ENCODE measurements around the gene RALB. TPM values are rescaled to one million over a fixed set of nuclear protein-coding genes. Genes with fewer than 3 reads are reported as not detected.

RALB gene
- total RNA-seq, 4 donors from 2014 or later, result 41.5 to 59.1 (median 54.4) TPM

DNA sequence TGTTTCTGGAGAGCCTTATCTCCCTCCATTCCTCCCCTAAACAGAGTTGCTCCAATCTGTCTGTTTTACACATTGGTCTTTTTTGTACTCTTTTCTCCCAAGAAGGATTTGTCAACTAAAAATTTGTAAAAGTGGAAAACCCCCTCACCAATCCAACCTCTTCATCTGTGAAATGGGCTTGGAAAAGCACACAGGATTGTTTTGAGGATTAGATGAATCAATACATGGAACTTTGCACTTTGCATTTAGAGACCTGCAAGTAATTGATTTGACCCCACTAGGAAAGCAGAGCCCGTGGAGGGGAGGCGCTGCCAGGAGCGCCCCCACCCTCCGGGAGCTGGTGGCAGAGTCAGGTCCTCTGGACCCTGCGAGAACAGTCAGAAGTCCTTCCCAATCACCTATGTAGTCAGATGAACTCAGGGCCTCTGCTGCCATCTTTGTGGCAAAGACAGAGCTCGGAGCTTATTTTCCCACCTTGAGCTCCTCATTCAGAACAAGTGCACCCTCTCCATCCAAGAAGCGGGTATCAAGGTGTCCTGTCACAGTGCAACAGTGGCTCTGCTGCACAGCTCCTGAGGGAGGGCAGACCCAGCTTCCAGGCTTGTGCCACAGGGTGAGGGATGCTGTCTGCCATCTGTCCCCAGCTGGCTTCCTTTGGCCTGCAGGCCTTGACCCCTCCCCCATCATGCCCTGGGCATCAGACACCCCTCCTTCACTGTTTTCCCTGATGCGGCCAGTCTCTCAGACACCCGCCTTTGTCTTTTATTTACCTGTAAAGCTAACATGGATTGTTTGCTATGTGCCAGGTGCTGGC is 27.7 kb upstream of the RALB start:
- H3K27ac ChIP-seq (replicated peaks in 1 of 4), result no peak overlapping the region
- DNase-seq (ENCODE audit: extremely low spot score), result no peak
- H3K9me3 ChIP-seq, result peaks cover 0 to 6% (median 0%) of the 10 kb centered on the region in 4 donors
- intact Hi-C loops (cut with DNase I), result loop anchor here (10.0 kb wide), 2 partner anchors 90 to 210 kb away; partner anchors contain the start of gene EPB41L5
- no peaks in the 10 kb centered on the region for H3K27me3 ChIP-seq
- 100% methylated on average over 4 of the region's 9 CpGs for WGBS
- TF ChIP-seq POLR2AphosphoS5 (IDR thresholded peaks at IDR 0.05), result no peak
- TF ChIP-seq POLR2A (IDR thresholded peaks at IDR 0.05; ENCODE audit: low read depth), result no peak
- TF ChIP-seq, protein P1, sequence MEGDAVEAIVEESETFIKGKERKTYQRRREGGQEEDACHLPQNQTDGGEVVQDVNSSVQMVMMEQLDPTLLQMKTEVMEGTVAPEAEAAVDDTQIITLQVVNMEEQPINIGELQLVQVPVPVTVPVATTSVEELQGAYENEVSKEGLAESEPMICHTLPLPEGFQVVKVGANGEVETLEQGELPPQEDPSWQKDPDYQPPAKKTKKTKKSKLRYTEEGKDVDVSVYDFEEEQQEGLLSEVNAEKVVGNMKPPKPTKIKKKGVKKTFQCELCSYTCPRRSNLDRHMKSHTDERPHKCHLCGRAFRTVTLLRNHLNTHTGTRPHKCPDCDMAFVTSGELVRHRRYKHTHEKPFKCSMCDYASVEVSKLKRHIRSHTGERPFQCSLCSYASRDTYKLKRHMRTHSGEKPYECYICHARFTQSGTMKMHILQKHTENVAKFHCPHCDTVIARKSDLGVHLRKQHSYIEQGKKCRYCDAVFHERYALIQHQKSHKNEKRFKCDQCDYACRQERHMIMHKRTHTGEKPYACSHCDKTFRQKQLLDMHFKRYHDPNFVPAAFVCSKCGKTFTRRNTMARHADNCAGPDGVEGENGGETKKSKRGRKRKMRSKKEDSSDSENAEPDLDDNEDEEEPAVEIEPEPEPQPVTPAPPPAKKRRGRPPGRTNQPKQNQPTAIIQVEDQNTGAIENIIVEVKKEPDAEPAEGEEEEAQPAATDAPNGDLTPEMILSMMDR (IDR thresholded peaks at IDR 0.05), result no peak
- H3K4me1 ChIP-seq, result peaks cover 24 to 50% (median 45%) of the 10 kb centered on the region in 4 donors
- peaks cover 0 to 11% (median 0%) of the 10 kb centered on the region in 4 donors for H3K36me3 ChIP-seq
- H3K4me3 ChIP-seq, result no peak overlapping the region

DNA sequence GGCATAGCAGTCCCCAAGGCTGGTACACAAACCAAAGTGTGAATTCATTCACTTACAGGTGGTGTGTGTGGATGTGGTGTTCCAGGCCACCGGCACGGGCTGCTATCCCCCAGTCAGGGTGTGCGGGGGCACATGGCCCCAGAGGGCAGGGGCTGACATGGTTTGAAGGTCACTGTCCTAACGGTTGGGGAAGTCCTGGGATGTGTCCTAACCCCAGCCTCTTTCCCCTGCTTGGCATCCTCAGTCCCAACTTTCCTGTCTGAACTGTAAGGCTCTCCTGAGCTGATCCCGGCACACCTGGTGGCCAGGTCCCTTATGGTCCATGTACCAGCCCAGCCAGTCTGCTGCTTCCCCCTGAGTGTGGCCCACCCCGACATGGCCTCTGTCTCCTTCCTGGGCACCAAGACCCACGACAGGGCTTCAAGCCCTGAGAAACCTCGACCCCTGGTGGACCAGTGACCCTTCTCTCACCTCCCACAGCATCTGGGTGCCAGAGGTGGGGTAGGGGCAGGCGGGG is 27.0 kb upstream of the RALB start:
- Histone ChIP-seq H3K27me3 (no peaks in the 10 kb centered on the region), H3K4me3 (no peak overlapping the region), H3K27ac (replicated peaks in 1 of 4) (no peak overlapping the region), H3K36me3 (peaks cover 0 to 4% (median 0%) of the 10 kb centered on the region in 4 donors), H3K9me3 (peaks cover 0 to 6% (median 0%) of the 10 kb centered on the region in 4 donors), H3K4me1 (peaks cover 24 to 44% (median 42%) of the 10 kb centered on the region in 4 donors)
- intact Hi-C loops (cut with DNase I), result loop anchor here (10.0 kb wide), 2 partner anchors 89 to 211 kb away; partner anchors contain the start of gene EPB41L5
- TF ChIP-seq POLR2AphosphoS5 (IDR thresholded peaks at IDR 0.05), result no peak
- no peak for TF ChIP-seq POLR2A (IDR thresholded peaks at IDR 0.05; ENCODE audit: low read depth)
- TF ChIP-seq, protein P1 (IDR thresholded peaks at IDR 0.05), result no peak
- no peak for TF ChIP-seq EP300 (IDR thresholded peaks at IDR 0.05)
- DNase-seq (ENCODE audit: extremely low spot score), result no peak
- 94% methylated on average over 8 of the region's 9 CpGs for WGBS

DNA sequence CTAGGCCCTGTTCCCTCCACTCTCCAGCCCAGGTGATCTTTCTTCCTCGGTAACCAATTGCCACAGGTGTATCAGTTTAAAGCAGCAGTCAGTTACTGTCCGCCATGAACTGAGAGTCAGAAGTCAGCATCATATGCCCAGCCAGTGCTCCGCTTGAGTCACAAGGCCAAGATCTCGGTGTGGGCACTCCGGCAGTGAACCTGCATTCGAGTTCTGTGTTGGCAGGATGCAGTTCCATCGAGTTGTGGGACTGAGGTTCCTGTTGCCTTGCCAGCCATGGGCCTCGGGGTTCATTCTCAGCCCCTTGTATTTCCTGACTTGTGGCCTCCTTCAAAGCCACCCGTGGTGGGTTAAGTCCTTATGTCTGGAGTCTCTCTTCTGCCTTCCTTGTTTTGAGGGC is 26.3 kb upstream of the RALB start:
- no peak overlapping the region for H3K4me3 ChIP-seq
- H3K36me3 ChIP-seq, result no peaks in the 10 kb centered on the region
- no peak overlapping the region for H3K27ac ChIP-seq (replicated peaks in 1 of 4)
- intact Hi-C loops (cut with DNase I), result loop anchor here (10.0 kb wide), 2 partner anchors 88 to 212 kb away; partner anchors contain the start of gene EPB41L5
- DNase-seq (ENCODE audit: extremely low spot score), result no peak
- H3K4me1 ChIP-seq, result peaks cover 21 to 40% (median 35%) of the 10 kb centered on the region in 4 donors
- TF ChIP-seq, protein P1 (IDR thresholded peaks at IDR 0.05), result no peak
- TF ChIP-seq POLR2AphosphoS5 (IDR thresholded peaks at IDR 0.05) (no peak), EP300 (IDR thresholded peaks at IDR 0.05) (no peak), POLR2A (IDR thresholded peaks at IDR 0.05; ENCODE audit: low read depth) (no peak)
- WGBS, result 100% methylated on average over 4 of the region's 9 CpGs
- H3K9me3 ChIP-seq, result peaks cover 0 to 6% (median 0%) of the 10 kb centered on the region in 4 donors
- no peaks in the 10 kb centered on the region for H3K27me3 ChIP-seq

DNA sequence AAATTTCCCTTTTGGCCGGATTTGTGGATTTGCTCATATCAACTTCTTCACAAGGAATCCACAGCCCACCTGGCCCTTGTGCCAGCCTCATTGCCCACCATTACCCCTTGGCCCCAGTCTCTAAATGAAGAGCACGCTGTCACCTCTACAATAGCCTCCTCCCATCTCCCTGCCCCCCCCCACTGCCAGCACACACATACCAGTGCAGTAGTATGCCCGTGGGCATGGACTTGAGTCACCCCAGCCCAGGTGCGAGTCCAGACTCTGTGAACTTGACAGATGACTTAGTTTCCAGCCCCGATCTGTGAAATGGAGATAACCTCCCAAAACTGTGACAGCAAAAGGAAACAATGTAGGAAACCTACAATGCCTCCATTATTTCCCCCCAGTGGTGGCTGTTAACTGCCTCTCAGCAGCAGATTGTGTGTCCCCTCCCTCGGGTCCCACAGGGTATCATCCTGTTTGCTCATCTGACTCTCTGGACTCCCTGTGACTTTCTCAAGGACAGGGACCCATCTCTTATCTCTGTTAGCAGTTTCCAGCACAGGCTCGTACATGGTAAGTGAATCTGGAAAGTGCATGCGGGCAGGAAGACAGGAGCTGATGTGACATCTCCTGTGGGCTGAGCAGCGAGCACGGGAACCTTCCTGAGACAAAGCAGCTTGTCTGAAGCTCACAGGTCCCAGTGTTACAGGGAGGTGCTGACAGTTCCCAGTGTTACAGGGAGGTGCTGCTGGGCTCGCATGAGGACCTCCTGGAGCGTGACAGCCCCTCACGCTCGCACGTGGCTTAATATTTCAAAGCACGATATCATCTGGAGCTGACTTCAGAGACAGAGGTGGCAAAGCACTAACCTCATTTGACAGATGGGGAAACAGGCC is 25.3 kb upstream of the RALB start:
- WGBS, result 85% methylated on average over 12 of the region's 16 CpGs
- Histone ChIP-seq H3K9me3 (peaks cover 0 to 6% (median 0%) of the 10 kb centered on the region in 4 donors), H3K4me3 (no peak overlapping the region), H3K27me3 (no peaks in the 10 kb centered on the region), H3K27ac (replicated peaks in 1 of 4) (no peak overlapping the region), H3K4me1 (peaks cover 14 to 36% (median 27%) of the 10 kb centered on the region in 4 donors), H3K36me3 (no peaks in the 10 kb centered on the region)
- TF ChIP-seq POLR2AphosphoS5 (IDR thresholded peaks at IDR 0.05), result no peak
- no peak for TF ChIP-seq EP300 (IDR thresholded peaks at IDR 0.05)
- TF ChIP-seq POLR2A (IDR thresholded peaks at IDR 0.05; ENCODE audit: low read depth), result no peak
- TF ChIP-seq, protein P1 (IDR thresholded peaks at IDR 0.05), result no peak
- intact Hi-C loops (cut with DNase I), result loop anchor here (10.0 kb wide), 2 partner anchors 87 to 213 kb away; partner anchors contain the start of gene EPB41L5
- no peak for DNase-seq (ENCODE audit: extremely low spot score)

Data from esophagus muscularis mucosa (tissue), 4 donors.